Measurements from ENCODE around the gene CTLA4. TPM values are rescaled to one million over a fixed set of nuclear protein-coding genes. Genes with fewer than 3 reads are reported as not detected.

Gene CTLA4
- total RNA-seq, 1 donor from 2014 or later: not detected

GRCh38 chr2:203909261-203909967, 41.8 kb downstream of the CTLA4 start:
- Histone ChIP-seq H3K36me3 (no peaks in the 10 kb centered on the region), H3K27me3 (no peaks in the 10 kb centered on the region), H3K9me3 (no peaks in the 10 kb centered on the region), H3K4me1 (peaks cover 3 to 7% of the 10 kb centered on the region in 2 donors), H3K4me3 (peak overlapping the region; percentile 23 to 41), H3K27ac (peak overlapping the region; percentile 44 to 47)
- TF ChIP-seq, protein P1, sequence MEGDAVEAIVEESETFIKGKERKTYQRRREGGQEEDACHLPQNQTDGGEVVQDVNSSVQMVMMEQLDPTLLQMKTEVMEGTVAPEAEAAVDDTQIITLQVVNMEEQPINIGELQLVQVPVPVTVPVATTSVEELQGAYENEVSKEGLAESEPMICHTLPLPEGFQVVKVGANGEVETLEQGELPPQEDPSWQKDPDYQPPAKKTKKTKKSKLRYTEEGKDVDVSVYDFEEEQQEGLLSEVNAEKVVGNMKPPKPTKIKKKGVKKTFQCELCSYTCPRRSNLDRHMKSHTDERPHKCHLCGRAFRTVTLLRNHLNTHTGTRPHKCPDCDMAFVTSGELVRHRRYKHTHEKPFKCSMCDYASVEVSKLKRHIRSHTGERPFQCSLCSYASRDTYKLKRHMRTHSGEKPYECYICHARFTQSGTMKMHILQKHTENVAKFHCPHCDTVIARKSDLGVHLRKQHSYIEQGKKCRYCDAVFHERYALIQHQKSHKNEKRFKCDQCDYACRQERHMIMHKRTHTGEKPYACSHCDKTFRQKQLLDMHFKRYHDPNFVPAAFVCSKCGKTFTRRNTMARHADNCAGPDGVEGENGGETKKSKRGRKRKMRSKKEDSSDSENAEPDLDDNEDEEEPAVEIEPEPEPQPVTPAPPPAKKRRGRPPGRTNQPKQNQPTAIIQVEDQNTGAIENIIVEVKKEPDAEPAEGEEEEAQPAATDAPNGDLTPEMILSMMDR (IDR thresholded peaks at IDR 0.05): peak; percentile 70 to 91 (median 75)
- no peak for DNase-seq (ENCODE audit: low spot score in 2 of 2)
- intact Hi-C loops (cut with DNase I): no loop called here

DNA sequence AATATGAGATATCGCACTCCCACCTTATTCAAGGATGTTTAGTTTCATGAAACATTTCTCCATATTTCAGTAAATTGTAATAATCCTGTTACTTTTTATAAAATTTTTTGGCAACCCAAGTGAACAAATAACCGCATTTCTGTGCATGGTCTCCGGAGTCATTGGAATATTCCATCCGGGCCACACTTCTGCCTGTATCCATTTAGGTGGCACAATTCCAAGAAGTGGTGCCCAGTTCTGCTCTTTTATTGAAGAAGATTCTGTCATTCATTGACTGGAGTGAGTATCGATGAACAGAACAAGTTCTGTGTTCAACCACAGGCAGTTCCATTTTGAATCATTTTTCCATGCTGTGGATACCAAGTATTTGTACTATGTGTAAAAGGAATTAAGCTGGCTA, 42.4 kb downstream of the CTLA4 start:
- peak overlapping the region in 1 of 2 donors; percentile 41 for H3K4me3 ChIP-seq
- intact Hi-C loops (cut with DNase I): loop anchor here (2.0 to 5.0 kb wide), 2 partner anchors 93 to 425 kb away; no protein-coding TSS in a partner anchor

GRCh38 chr2:203913947-203914346, 46.4 kb downstream of the CTLA4 start:
- no peak overlapping the region for H3K27ac ChIP-seq
- H3K4me3 ChIP-seq: no peak overlapping the region
- H3K36me3 ChIP-seq: no peaks in the 10 kb centered on the region
- H3K9me3 ChIP-seq: no peaks in the 10 kb centered on the region
- no peaks in the 10 kb centered on the region for H3K27me3 ChIP-seq
- peaks cover 1 to 4% of the 10 kb centered on the region in 2 donors for H3K4me1 ChIP-seq
- TF ChIP-seq, protein P1 (IDR thresholded peaks at IDR 0.05): no peak
- DNase-seq (ENCODE audit: low spot score in 2 of 2): no peak
- intact Hi-C loops (cut with DNase I): loop anchor here (5.0 kb wide), 1 partner anchor 97 kb away; no protein-coding TSS in a partner anchor

More for the DNA sequence above, 42.4 kb downstream of the CTLA4 start:
- Histone ChIP-seq H3K36me3 (no peaks in the 10 kb centered on the region), H3K27me3 (no peaks in the 10 kb centered on the region), H3K9me3 (no peaks in the 10 kb centered on the region), H3K27ac (peak overlapping the region; percentile 19 to 31), H3K4me1 (peaks cover 3 to 7% of the 10 kb centered on the region in 2 donors)
- no peak for DNase-seq (ENCODE audit: low spot score in 2 of 2)
- TF ChIP-seq, protein P1 (IDR thresholded peaks at IDR 0.05): no peak

- Histone ChIP-seq H3K9me3 (no peaks in the 10 kb centered on the region), H3K36me3 (no peaks in the 10 kb centered on the region), H3K4me1 (peaks cover 0 to 3% of the 10 kb centered on the region in 2 donors), H3K27ac (no peak overlapping the region), H3K4me3 (no peak overlapping the region), H3K27me3 (no peaks in the 10 kb centered on the region)
- intact Hi-C loops (cut with DNase I): loop anchor here (5.0 kb wide), 2 partner anchors 97 to 233 kb away; no protein-coding TSS in a partner anchor
- DNase-seq (ENCODE audit: low spot score in 2 of 2): no peak
- TF ChIP-seq, protein P1 (IDR thresholded peaks at IDR 0.05): no peak
Observed at GRCh38 chr2:203914546-203915182, 47.1 kb downstream of the CTLA4 start.

- intact Hi-C loops (cut with DNase I): loop anchor here (5.0 kb wide), 1 partner anchor 232 kb away; no protein-coding TSS in a partner anchor
- H3K4me3 ChIP-seq: no peak overlapping the region
Observed at GRCh38 chr2:203915256-203915655, 47.7 kb downstream of the CTLA4 start.

More at GRCh38 chr2:203915256-203915655, 47.7 kb downstream of the CTLA4 start:
- no peak for DNase-seq (ENCODE audit: low spot score in 2 of 2)
- no peaks in the 10 kb centered on the region for H3K4me1 ChIP-seq
- H3K9me3 ChIP-seq: no peaks in the 10 kb centered on the region
- H3K27me3 ChIP-seq: no peaks in the 10 kb centered on the region
- TF ChIP-seq, protein P1 (IDR thresholded peaks at IDR 0.05): no peak
- H3K27ac ChIP-seq: no peak overlapping the region
- no peaks in the 10 kb centered on the region for H3K36me3 ChIP-seq
